ENCODE data around the gene TSPAN14. TPM values are rescaled to one million over a fixed set of nuclear protein-coding genes. Genes with fewer than 3 reads are reported as not detected.
A peak's percentile ranks its signal among the peaks of the same experiment; 100 is the strongest.

The TSPAN14 gene
- total RNA-seq, 1 donor from 2014 or later: 161 TPM

DNA sequence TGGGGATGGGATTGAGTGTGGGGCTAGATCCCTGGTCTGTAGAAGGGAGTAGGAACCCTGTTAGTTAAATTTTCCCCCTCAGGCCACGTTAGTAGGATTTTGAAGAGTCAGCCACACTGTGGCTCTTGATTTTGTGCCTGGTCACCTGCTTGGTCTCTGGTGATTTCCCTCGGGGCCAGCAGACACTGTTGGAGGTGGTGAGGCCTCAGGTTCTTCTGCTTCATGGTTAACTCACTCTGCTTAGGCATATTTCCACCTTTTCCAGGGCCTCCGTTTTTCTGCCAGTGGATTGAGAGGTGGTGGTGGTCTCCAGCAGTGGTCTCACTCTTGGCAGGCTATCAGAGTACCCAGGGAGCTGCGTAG is 4.1 kb downstream of the TSPAN14 start:
- intact Hi-C loops (cut with DNase I): no loop called here
- Histone ChIP-seq H3K27me3 (no peaks in the 10 kb centered on the region), H3K4me1 (peaks cover 12 to 42% of the 10 kb centered on the region in 2 donors), H3K9me3 (no peaks in the 10 kb centered on the region), H3K4me3 (no peak overlapping the region), H3K27ac (no peak overlapping the region), H3K36me3 (no peaks in the 10 kb centered on the region)
- DNase-seq (ENCODE audit: low spot score in 2 of 2): no peak
- TF ChIP-seq, protein P1, sequence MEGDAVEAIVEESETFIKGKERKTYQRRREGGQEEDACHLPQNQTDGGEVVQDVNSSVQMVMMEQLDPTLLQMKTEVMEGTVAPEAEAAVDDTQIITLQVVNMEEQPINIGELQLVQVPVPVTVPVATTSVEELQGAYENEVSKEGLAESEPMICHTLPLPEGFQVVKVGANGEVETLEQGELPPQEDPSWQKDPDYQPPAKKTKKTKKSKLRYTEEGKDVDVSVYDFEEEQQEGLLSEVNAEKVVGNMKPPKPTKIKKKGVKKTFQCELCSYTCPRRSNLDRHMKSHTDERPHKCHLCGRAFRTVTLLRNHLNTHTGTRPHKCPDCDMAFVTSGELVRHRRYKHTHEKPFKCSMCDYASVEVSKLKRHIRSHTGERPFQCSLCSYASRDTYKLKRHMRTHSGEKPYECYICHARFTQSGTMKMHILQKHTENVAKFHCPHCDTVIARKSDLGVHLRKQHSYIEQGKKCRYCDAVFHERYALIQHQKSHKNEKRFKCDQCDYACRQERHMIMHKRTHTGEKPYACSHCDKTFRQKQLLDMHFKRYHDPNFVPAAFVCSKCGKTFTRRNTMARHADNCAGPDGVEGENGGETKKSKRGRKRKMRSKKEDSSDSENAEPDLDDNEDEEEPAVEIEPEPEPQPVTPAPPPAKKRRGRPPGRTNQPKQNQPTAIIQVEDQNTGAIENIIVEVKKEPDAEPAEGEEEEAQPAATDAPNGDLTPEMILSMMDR (IDR thresholded peaks at IDR 0.05): no peak

DNA sequence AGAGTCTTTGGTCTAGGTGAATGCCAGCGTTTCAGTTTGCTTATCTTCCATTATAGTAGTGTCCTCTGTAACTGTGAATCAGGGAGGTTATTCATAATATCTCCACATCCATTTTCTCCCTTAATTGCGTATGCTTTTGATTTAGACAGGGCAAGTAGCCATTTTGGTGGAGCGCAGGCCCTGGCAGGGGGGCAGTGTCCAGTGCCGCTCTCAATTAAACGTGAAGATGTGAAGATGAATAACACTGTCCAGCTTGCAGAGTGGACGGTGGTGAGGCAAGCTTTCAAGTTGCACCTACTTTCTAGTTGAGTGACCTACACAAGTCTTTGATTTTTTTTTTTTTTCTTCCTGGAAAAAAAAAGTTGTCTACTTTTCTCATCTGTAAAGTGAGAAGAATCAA is 4.5 kb downstream of the TSPAN14 start:
- intact Hi-C loops (cut with DNase I): no loop called here
- Histone ChIP-seq H3K4me1 (peaks cover 12 to 44% of the 10 kb centered on the region in 2 donors), H3K27ac (peak overlapping the region; percentile 48)

DNA sequence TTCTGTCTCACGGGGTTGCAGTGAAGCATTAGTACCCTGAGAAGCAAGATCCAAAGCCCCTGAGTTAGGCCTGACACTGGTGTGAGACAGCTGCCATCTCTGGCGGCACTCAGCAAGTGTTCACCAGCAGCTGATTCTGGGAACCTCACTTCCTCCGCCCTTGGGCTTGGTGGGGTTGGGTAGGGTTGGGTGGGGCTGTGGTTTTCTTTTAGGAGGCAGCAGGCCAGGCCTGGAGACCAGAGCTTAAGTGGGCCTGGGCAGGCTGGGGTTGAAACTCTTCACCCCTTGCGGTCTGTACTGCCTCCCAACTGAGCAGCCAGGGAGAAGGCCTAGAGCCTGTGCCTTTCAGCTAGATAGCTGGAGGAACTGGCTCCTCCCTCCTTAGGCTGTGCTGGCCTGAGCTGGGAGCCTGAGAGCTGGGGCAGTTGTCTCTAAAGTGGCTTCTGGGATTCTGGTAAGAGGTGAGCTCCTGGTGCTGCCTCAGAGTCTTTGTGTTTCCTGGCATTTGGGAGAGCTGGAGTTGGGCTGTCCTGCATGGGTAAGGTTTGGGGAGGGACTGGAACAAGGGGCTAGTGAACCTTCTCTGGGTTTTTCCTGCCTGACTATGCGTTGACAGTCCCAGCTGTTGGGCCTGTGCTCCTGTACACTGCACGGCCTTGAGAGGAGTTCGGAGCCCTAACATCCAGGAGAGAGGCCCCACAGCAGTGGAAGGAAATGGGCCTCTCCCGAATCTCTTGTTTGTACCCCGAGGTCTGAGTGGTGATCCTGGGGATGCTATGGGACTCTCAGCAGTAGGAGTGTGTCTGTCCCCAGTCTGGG is 5.1 kb downstream of the TSPAN14 start:
- no peaks in the 10 kb centered on the region for H3K27me3 ChIP-seq
- intact Hi-C loops (cut with DNase I): no loop called here
- TF ChIP-seq, protein P1 (IDR thresholded peaks at IDR 0.05): no peak
- H3K9me3 ChIP-seq: no peaks in the 10 kb centered on the region
- H3K4me3 ChIP-seq: no peak overlapping the region
- DNase-seq (ENCODE audit: low spot score in 2 of 2): peak; percentile 34 to 79
- H3K4me1 ChIP-seq: peaks cover 17 to 49% of the 10 kb centered on the region in 2 donors
- no peaks in the 10 kb centered on the region for H3K36me3 ChIP-seq
- peak overlapping the region; percentile 48 for H3K27ac ChIP-seq

More for the DNA sequence above, 4.5 kb downstream of the TSPAN14 start:
- no peak for DNase-seq (ENCODE audit: low spot score in 2 of 2)
- H3K9me3 ChIP-seq: no peaks in the 10 kb centered on the region
- H3K27me3 ChIP-seq: no peaks in the 10 kb centered on the region
- no peaks in the 10 kb centered on the region for H3K36me3 ChIP-seq
- TF ChIP-seq, protein P1 (IDR thresholded peaks at IDR 0.05): no peak
- no peak overlapping the region for H3K4me3 ChIP-seq

DNA sequence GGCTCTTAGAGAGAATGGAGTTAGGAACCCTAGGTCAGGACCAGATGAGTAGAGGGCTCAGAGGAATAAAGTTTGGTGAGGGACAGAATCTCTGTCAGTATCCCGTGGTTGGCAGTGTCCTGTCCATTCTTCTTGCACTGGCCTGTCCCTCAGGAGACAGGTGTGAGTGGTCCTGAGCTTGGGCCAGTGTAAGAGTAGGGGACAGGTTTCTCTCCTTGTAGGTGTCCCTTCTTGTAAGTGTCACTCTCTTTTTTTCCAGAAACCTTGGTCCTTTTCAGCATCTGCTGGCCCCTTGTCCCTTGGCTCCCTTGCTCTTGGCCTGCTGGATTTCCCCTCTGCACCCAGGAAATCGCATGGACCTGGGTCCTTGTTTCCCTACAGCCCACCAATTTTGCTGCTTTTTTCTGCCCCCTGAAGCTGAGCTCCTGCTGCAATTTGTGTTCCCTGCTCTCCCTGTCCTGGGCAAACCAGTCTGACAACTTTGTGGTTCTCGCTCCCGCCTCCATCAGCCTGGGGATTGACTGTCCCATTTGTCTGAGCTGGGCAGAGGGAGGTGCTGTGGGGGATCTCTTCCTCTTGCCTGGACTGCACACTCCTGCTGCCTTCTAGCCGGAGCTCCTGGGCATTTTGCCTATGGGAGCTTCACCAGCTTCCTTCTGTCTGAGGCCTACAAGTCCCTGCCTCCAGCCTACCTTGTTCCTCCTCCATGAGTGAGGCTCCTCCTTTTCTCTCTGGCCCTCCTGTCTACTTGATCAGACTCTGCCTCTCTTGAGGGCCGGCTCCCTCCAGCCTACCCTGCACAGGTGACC is 6.5 kb downstream of the TSPAN14 start:
- Histone ChIP-seq H3K9me3 (no peaks in the 10 kb centered on the region), H3K4me1 (peaks cover 25 to 56% of the 10 kb centered on the region in 2 donors), H3K4me3 (peak overlapping the region in 1 of 2 donors; percentile 15), H3K36me3 (no peaks in the 10 kb centered on the region), H3K27me3 (no peaks in the 10 kb centered on the region), H3K27ac (peak overlapping the region; percentile 10 to 34)
- TF ChIP-seq, protein P1 (IDR thresholded peaks at IDR 0.05): no peak
- intact Hi-C loops (cut with DNase I): no loop called here
- DNase-seq (ENCODE audit: low spot score in 2 of 2): no peak

DNA sequence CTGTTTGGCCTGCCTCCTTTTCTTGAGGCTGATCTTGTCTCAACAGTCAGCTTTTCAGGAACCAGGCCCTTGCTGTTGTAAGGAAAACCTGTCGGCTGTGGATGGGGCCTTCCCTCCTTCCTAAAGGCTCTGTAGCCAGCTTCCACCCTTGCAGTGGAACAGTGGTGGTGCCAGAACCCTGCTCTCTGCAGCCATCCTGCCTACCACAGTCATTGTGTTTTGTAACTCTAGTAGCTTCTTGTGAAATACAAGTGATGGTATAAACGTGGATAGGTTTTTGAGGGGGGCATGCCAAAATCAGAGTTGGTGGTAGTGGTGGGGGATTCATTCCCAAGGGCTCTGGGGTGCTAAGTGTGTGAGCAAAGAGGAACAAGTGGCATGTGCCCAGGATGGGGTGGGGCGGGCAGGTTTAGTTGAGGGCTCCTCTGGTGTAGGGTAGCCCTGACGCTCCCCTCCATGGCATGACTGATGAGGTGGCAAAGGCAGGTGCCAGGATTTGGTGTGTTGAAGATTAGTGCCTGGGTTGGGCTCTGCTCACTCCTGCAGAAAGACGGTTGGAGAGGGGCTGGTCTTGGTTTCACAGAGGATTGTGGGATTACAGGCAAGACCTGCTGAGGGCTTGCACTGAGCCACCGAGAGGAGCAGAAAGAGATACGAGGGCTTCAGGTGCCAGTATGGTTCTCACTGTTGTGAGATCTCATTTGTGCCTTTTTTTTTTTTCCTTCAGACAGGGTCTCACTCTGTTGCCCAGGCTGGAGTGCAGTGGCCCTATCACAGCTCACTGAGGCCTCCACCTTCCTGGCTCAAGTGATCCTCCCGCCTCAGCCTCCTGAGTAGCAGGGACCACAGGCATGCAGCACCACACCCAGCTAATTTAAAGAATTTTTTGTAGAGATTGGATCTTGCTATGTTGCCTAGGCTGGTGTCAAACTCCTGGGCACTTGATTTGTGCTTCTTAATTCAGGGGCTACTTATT is 7.4 kb downstream of the TSPAN14 start:
- Histone ChIP-seq H3K9me3 (no peaks in the 10 kb centered on the region), H3K27ac (peak overlapping the region; percentile 10 to 64), H3K27me3 (no peaks in the 10 kb centered on the region), H3K36me3 (no peaks in the 10 kb centered on the region), H3K4me3 (peak overlapping the region in 1 of 2 donors; percentile 15), H3K4me1 (peaks cover 23 to 50% of the 10 kb centered on the region in 2 donors)
- no peak for DNase-seq (ENCODE audit: low spot score in 2 of 2)
- intact Hi-C loops (cut with DNase I): no loop called here
- TF ChIP-seq, protein P1 (IDR thresholded peaks at IDR 0.05): no peak

All from ascending aorta (tissue), 2 donors.